H7 (cell line): ENCODE data around the gene C5orf52. TPM values are rescaled to one million over a fixed set of nuclear protein-coding genes. Genes with fewer than 3 reads are reported as not detected.

Experiments
- DNase-seq: peaks from one replicate; pipeline ENCODE4 v3.0.0; 2012
- H3K27me3 ChIP-seq: 2 replicates; pipeline ENCODE4 v1.6.0; 2011; ENCODE audit warnings: mild to moderate bottlenecking, low read length; ENCODE audit not compliant: control insufficient read depth, insufficient read depth
- H3K36me3 ChIP-seq: replicated peaks from 2 replicates; pipeline ENCODE4 v1.5.1; 2011; ENCODE audit warnings: low read length; ENCODE audit not compliant: control insufficient read depth, insufficient read depth
- H3K4me3 ChIP-seq: 2 replicates; pipeline ENCODE4 v1.5.1; 2011; ENCODE audit warnings: low read depth, mild to moderate bottlenecking, control low read depth, low read length, moderate library complexity; ENCODE audit not compliant: insufficient read depth
- total RNA-seq: library from RNA; depleted of rRNA; stranded (reverse); fragments of >200 nt; shearing (Covaris generic); gene quantifications from 2 replicates; pipeline ENCODE4 v1.2.3, GENCODE V29; 2014; rRNA removed

The C5orf52 gene
- total RNA-seq: not detected in 2 replicates

GRCh38 chr5:157670662-157671591, at the start of gene C5orf52:
Gene C5orf52, plus strand, starts transcription at chr5:157671533. Its CDS starts 82 bp downstream, at chr5:157671615.
- H3K27me3 ChIP-seq: peaks cover 20% of the 10 kb centered on the region; the same call in 1 of the 2 replicates
- H3K36me3 ChIP-seq: no peaks in the 10 kb centered on the region
- peak; percentile 33 for DNase-seq
- H3K4me3 ChIP-seq: peak within 1 kb of the TSS; percentile 43; the same call in 1 of the 2 replicates

GRCh38 chr5:157624144-157624543, 47.2 kb upstream of the C5orf52 start:
- no peaks in the 10 kb centered on the region for H3K36me3 ChIP-seq
- no peak for DNase-seq
- H3K27me3 ChIP-seq: no peaks in the 10 kb centered on the region
- H3K4me3 ChIP-seq: no peak overlapping the region

GRCh38 chr5:157626831-157627230, 44.5 kb upstream of the C5orf52 start:
- DNase-seq: no peak
- H3K27me3 ChIP-seq: no peaks in the 10 kb centered on the region
- H3K4me3 ChIP-seq: no peak overlapping the region
- no peaks in the 10 kb centered on the region for H3K36me3 ChIP-seq

- no peaks in the 10 kb centered on the region for H3K36me3 ChIP-seq
- no peaks in the 10 kb centered on the region for H3K27me3 ChIP-seq
- DNase-seq: no peak
- H3K4me3 ChIP-seq: no peak overlapping the region
Observed at GRCh38 chr5:157630341-157630740, 41.0 kb upstream of the C5orf52 start.

GRCh38 chr5:157640406-157641066, 30.8 kb upstream of the C5orf52 start:
- H3K27me3 ChIP-seq: no peaks in the 10 kb centered on the region
- no peak for DNase-seq
- no peaks in the 10 kb centered on the region for H3K36me3 ChIP-seq
- no peak overlapping the region for H3K4me3 ChIP-seq

DNA sequence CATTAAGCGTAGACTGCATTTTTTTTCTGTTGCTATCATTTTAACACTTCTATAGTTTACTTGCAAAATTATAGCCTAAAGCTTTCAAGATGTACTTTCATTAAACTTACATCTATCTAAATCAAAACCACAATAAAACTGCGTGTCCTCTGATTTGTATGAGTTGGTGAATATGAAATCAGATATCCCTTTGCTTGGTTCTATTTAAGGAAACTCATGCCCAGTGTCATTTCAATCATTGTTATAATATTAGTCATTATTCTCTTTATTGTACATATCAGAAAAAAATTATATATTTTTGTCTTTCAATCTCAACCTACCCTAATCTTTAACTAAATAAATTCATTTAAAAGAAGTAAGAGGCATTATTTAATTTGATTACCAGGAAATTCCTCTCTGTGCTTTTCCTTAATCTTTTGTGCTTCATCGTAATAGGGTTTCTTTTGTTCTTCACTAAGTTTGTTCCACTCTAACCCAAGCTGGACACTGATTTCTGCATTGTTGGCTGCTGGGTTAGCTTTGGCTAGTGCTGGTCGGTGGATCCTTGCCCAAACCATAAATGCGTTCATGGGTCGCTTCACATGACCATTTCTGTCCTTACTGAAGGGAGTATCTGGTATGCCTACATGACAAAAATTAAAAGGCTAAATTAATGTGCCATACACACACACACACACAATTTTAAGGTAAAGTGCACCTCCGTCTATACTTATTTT, 22.9 kb upstream of the C5orf52 start:
- Histone ChIP-seq H3K36me3 (no peaks in the 10 kb centered on the region), H3K4me3 (no peak overlapping the region), H3K27me3 (no peaks in the 10 kb centered on the region; the same call in none of the 2 replicates)
- no peak for DNase-seq

GRCh38 chr5:157649101-157649500, 22.2 kb upstream of the C5orf52 start:
- DNase-seq: no peak
- no peaks in the 10 kb centered on the region for H3K36me3 ChIP-seq
- H3K27me3 ChIP-seq: no peaks in the 10 kb centered on the region; the same call in none of the 2 replicates
- H3K4me3 ChIP-seq: no peak overlapping the region

GRCh38 chr5:157650991-157651611, 20.2 kb upstream of the C5orf52 start:
- Histone ChIP-seq H3K36me3 (no peaks in the 10 kb centered on the region), H3K27me3 (no peaks in the 10 kb centered on the region; the same call in none of the 2 replicates), H3K4me3 (peak overlapping the region; percentile 5; the same call in 1 of the 2 replicates)
- no peak for DNase-seq

DNA sequence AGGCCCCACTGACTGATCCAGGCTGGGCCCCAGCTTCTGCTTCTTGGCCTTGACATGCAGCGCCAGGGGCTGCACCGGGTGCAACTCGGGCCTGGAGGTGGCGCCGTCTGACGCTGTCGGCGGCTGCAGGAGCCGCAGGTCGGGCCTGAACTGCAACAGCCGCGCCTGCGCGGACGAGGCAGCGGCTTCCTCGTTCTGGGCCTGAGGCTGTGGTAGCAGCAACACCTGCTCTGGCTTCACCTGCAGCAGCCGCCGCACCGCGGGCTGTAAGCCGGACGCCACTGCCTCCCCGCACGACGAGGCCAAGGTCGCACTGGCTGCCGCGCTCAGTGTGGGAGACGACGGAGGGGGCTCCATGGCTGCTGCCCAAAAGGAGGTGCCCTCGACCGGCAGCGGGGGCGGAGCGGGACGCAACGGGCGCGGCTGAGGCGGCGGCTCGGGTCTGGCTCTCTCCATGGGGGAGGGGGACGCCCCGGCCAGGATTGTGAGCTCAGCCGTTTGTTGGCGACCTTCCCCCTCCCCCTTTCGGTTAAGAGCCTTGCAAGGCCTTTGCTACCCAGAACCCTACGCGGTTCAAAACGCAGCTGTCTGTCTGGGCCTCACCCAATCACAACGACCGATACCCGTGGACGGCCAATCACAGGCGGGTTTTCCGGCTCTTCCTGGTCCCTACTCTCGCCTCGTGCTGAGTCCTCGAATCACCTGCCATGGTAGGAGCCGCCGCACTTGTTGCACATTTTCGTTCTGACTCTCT, 19.5 kb upstream of the C5orf52 start:
- no peaks in the 10 kb centered on the region for H3K36me3 ChIP-seq
- no peaks in the 10 kb centered on the region; the same call in none of the 2 replicates for H3K27me3 ChIP-seq
- DNase-seq: peak; percentile 80
- peak overlapping the region; percentile 36 for H3K4me3 ChIP-seq

DNA sequence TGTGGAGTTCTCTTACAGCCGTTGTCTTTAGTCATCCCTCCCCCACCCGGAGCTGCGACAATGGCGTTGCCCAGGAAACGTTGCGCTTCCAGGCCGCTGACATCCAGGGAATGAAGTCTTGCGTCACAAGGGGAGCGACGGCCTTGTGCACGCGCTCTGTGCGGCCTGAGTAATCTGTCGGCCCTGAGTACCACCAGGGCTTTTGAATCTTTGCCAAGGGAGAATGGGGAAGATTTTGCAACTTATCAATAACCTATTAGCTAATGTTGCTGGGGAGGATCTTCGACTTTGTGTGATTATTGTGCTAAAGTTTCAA, 19.0 kb upstream of the C5orf52 start, which contains the start of gene SOX30:
Gene SOX30, minus strand, starts transcription at position 62 of the 316 bp plus-strand sequence. CDS start 360 bp downstream, outside the sequence.
- Histone ChIP-seq H3K27me3 (no peaks in the 10 kb centered on the region; the same call in none of the 2 replicates), H3K4me3 (peak within 1 kb of the TSS; percentile 36), H3K36me3 (no peaks in the 10 kb centered on the region)
- DNase-seq: no peak

GRCh38 chr5:157657516-157657915, 13.8 kb upstream of the C5orf52 start:
- H3K4me3 ChIP-seq: no peak overlapping the region
- H3K36me3 ChIP-seq: no peaks in the 10 kb centered on the region

GRCh38 chr5:157658893-157659292, 12.4 kb upstream of the C5orf52 start:
- DNase-seq: no peak
- Histone ChIP-seq H3K27me3 (no peaks in the 10 kb centered on the region), H3K36me3 (no peaks in the 10 kb centered on the region), H3K4me3 (no peak overlapping the region)

More at GRCh38 chr5:157657516-157657915, 13.8 kb upstream of the C5orf52 start:
- no peak for DNase-seq
- no peaks in the 10 kb centered on the region for H3K27me3 ChIP-seq

GRCh38 chr5:157659868-157660660, 11.3 kb upstream of the C5orf52 start:
- Histone ChIP-seq H3K4me3 (no peak overlapping the region), H3K27me3 (no peaks in the 10 kb centered on the region), H3K36me3 (no peaks in the 10 kb centered on the region)
- no peak for DNase-seq
